GM12801 (cell line): Measurements from ENCODE around the gene USP30.

Experiments
- TF ChIP-seq, protein P1 (sequence below): IDR thresholded peaks from one replicate; pipeline ENCODE4 v1.5.1; 2011; ENCODE audit warnings: control low read depth; ENCODE audit not compliant: insufficient read length; ENCODE audit errors: extremely low read depth

USP30 gene

DNA sequence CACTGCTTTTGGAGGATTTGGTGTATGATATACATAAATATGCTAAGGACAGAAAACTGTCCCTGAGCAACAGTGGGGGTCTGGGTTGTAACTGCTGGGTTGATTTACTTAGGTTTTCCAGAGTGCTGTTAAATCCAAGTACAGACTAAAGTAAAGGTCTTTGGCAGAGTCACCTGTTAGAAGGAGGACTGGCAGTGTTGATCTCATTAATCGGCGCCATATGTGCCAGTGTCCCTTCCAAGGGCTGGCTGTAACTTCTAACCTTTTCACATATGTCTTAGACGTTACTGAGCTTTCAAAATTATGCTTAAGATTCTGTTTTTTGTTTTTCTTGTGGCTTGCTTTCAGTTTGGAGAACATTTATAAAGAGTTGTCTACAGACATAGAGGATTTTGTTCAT, 50.1 kb downstream of the USP30 start:
- TF ChIP-seq, protein P1, sequence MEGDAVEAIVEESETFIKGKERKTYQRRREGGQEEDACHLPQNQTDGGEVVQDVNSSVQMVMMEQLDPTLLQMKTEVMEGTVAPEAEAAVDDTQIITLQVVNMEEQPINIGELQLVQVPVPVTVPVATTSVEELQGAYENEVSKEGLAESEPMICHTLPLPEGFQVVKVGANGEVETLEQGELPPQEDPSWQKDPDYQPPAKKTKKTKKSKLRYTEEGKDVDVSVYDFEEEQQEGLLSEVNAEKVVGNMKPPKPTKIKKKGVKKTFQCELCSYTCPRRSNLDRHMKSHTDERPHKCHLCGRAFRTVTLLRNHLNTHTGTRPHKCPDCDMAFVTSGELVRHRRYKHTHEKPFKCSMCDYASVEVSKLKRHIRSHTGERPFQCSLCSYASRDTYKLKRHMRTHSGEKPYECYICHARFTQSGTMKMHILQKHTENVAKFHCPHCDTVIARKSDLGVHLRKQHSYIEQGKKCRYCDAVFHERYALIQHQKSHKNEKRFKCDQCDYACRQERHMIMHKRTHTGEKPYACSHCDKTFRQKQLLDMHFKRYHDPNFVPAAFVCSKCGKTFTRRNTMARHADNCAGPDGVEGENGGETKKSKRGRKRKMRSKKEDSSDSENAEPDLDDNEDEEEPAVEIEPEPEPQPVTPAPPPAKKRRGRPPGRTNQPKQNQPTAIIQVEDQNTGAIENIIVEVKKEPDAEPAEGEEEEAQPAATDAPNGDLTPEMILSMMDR, result no peak

DNA sequence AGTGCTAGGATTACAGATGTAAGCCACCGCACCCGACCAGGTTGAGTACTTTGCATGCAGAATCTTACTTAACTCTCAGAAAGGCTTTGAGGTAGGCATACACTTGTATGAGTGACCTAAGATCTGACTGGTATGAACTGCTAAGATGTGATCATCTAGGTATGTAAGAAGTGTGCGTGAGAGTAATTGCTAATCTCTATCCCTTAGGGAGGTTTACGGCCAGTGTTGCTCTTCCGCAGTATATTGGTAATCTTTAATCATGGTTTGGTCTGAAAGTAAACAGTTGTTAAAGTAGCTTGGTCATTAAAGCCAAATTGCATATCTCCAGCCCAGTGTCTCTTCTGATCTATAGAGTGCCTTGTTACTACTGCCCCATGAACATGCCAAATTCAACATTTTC, 52.8 kb downstream of the USP30 start:
- TF ChIP-seq, protein P1, result no peak

DNA sequence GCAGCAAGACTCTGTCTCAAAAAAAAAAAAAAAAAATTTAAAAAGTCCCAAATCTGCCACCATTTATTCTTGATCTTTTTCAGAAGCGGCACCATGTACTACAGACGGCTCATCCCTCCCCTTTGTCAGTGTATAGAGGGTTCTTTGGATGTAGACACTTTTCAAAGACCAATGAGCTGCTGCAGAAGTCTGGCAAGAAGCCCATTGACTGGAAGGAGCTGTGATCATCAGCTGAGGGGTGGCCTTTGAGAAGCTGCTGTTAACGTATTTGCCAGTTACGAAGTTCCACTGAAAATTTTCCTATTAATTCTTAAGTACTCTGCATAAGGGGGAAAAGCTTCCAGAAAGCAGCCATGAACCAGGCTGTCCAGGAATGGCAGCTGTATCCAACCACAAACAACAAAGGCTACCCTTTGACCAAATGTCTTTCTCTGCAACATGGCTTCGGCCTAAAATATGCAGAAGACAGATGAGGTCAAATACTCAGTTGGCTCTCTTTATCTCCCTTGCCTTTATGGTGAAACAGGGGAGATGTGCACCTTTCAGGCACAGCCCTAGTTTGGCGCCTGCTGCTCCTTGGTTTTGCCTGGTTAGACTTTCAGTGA, 57.5 kb downstream of the USP30 start:
- TF ChIP-seq, protein P1, result no peak

DNA sequence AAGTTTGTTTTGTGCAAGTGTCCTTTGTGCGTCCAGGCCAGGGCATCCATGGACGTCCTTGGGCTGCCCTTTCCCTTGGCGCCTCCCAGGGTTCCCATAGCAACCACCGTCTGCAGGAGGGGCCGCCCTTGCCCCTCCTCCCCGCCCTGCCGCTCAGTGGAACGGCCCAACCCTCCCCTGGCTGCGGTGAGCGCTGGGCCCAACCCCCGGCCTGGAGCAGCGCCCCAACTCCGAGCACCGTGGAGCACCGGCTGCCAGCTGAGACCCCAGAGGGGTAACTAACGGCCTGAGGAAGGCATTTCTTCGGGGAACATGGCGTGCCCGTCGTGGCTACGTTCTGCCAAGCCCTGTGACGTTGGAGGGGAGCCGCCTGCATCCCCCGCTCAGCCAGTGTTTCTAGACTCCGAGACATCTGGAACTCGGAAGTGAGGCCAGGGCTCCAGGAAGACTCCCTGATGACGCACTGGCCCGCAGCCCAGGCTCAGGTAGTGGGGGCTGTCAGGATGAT, 58.7 kb downstream of the USP30 start:
- TF ChIP-seq, protein P1, result no peak

DNA sequence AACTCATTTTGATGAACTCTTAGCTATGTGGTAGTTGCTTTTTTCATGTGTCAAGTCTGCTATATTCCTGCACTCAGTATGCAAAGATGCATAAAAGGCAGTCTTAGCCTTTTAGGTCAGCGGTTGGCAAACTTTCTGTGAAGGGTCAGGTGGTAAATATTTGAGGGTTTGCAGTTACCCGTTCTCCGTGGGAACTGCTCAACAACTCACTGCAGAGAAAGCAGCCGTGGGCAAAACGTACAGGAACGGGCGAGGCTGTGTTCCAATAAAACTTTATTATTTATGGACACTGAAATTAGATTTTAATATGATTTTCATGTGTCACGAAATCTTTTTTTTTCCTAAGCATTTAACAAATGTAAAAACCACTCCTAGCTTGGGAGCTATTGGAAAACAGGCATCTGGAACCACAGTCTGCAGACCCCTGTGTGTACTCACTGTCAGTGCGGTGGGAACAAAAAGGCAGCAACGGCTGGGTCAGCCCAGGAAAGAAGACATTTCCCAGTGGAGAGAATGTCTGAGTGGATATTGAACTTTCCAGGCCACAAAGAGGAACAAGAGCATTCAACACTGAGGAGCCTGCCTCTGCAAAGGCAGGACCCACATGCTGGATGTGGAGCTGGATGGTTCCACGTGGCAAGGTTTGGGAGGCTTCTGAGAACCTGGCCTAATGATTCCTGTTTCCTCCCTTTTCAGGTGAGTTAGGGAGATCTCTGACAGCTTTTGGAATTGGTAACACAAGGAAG, 60.5 kb downstream of the USP30 start:
- TF ChIP-seq, protein P1, result no peak

DNA sequence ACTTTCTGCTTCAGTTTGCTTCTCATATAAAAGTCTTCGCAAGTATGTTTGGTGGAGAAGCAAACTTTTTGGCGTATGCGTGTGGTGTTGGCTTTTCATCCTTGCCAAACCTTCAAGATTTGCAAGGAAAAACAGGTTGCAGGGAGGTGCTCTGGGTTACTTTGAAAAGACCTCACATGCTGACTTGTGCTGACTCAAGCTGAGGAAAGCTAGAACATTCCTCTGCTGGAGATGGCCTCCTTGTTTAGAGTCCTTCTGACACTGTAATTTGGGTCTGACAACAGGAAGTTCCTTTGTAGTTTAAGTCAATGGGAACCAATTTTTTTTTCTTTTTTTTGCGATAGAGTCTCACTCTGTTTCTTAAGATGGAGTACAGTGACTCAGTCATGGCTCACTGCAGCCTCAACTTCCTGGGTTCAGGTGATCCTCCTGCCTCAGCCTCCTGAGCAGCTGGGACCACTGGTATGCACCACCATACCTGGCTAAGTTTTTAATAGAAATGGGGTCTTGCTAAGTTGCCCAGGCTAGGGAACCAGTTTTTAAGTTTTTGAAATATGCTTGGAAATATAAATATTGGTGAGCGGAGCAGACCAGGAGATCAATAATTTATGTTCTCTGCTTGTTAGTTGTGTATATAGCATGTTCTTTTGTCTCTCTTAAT, 61.4 kb downstream of the USP30 start:
- TF ChIP-seq, protein P1, result no peak

DNA sequence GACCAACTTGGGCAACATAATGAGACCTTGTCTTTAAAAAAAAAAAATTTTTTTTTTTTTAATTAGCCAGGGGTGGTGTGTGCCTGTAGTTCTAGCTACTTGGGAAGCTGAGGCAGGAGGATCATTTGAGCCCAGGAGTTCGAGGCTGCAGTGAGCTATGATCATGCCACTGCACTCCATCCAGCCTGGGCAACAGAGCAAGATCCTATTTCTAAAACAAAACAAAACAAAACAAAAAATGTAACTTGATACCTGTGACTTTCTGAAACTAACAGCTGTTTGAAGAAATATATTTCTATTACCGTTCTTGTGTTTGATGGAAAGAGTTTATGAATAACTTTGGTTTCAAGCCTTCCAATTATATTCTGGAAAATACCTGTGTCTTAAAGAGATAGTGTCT, 62.3 kb downstream of the USP30 start:
- TF ChIP-seq, protein P1, result no peak
